NCI-H82 treated with DMSO at 0.1 percent for 48 hours (cell line): Measurements from ENCODE around the gene FASLG.
"Not testable (repeated sequence)": the region's sequence is repeated elsewhere in the genome, so short reads cannot be mapped to it uniquely, and the experiment has no call there.

ENCODE experiments used
- DNase-seq: peaks from one replicate; lab custom pipeline; 2025; ENCODE audit not compliant: unreplicated experiment; lab: John Stamatoyannopoulos, UW

FASLG gene

DNA sequence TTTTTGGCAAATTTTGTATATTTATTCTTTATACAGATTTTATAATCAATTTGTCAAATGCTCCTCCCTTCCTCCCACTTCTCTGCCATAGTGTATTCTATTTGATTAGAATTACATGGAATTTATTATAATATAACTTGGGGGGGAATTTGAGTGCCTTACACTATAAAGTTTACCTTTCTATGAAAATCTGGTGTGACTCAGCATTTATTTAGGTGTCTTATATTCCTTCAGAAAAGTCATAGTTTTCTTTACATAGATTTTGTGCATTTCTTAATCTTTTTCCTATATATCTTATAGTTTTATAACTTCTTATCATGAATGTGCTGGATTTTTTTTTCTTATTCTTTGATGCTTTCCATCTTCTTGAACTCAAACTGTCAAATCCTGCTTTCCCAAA is 21.3 kb downstream of the FASLG start:
- DNase-seq: no peak

- no peak for DNase-seq
Measured at GRCh38 chr1:172680733-172681275, 21.9 kb downstream of the FASLG start.

DNA sequence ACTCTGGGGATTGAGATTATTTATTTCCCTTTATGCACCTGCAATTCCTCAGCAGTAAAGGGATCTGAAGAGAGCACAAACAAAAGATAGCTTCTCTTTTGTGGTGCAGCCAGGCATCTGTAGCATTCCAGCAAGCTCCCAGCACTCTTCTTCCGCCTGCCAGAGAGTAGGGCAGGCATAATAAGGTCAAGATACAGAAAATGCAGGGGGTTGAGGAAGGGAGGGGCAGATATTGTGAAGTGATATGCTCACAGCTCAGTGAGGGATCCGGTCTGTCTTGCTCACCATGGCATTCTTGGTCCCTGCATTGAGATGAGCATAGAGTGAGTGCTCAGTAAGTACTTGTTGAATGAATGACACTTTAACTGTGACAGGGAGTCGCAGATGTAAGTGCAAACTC is 23.9 kb downstream of the FASLG start:
- DNase-seq: no peak

- no peak for DNase-seq
Measured at GRCh38 chr1:172686143-172686542, 27.2 kb downstream of the FASLG start.

DNA sequence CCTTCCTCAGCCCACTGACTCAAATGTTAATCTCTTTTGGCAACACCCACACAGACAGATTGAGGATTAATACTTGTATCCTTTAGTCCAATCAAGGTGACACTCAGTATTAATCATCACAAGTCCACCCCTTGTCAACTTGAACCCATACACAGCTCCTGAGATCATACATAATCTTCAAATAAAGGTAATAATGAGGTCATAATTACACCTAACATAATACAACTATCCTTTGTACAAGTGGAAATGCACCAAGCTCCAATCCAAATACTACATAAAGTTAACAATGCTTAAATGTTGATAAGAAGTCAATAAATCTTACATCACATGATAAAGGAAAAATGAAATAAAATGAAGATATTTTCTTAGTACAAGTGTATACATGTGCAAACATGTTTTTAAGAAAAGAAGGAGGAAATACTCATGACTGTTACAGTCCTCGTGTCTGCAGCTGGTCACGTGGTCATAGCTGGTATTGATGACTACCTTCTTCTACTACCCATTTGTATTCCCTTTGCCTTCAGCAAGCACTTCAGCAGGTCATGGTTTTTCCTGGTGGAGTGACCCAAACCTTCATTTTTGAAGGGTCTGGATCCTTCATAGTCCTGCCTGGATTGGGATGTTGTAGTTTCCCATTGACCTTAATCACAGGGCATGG is 29.7 kb downstream of the FASLG start:
- peak; percentile 15 for DNase-seq

DNA sequence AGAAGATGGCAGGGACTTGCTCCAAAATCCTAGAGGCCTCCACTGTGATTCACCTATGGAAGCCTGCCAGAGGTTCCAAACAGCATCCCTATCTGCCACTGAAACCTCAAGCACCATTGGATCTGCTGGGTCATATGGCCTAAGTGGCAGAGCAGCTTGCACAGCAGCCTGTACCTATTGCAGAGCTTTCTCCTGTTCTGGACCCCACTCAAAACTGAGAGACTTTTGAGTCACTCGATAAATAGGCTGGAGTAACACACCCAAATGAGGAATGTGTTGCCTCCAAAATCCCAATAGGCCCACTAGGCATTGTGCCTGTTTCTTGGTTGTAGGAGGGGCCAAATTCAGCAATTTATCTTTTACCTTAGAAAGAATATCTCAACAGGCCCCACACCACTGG is 32.0 kb downstream of the FASLG start:
- not testable (repeated sequence) for DNase-seq

GRCh38 chr1:172697534-172698002 is 38.7 kb downstream of the FASLG start:
- DNase-seq: no peak

GRCh38 chr1:172698224-172698623 is 39.3 kb downstream of the FASLG start:
- DNase-seq: no peak

- no peak for DNase-seq
Measured at GRCh38 chr1:172699111-172699510, 40.2 kb downstream of the FASLG start.

GRCh38 chr1:172699695-172700227 is 40.9 kb downstream of the FASLG start:
- DNase-seq: no peak

DNA sequence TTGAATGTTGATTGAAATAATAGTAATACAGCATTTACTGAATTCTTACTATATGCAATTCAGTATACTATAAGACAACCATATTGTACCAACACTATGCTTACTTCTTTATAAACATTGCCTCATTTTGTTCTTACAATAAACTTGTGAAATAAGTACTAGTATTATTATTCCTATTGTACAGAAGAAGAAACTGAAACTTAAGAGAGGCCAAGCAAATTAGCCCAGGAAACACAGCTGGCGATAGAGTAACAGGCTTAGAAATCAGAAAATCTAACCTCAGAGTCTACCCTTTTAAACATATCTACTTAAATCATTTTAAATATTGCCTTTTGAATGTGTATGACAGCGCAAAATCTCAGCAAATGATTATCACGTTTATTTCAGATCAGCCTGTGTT is 41.7 kb downstream of the FASLG start:
- DNase-seq: no peak

DNA sequence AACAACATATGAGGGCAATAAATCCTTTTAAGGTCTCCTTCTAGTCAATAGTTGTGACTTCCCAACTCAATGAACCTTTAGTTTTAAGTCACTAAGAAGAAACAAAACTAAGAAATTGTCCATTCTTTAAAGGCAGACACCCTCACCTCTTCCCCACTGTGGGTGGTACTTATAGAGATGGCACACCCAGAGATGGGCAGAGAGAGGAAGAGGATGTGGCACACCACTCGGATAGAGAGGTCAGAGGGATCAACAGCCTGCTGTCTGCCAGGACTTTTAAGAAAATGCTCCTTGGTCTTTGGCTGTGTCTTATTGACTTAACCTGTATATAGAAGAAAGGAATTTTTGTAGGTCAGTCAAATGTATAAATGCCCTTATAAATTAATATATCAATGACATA is 45.1 kb downstream of the FASLG start:
- DNase-seq: no peak

DNA sequence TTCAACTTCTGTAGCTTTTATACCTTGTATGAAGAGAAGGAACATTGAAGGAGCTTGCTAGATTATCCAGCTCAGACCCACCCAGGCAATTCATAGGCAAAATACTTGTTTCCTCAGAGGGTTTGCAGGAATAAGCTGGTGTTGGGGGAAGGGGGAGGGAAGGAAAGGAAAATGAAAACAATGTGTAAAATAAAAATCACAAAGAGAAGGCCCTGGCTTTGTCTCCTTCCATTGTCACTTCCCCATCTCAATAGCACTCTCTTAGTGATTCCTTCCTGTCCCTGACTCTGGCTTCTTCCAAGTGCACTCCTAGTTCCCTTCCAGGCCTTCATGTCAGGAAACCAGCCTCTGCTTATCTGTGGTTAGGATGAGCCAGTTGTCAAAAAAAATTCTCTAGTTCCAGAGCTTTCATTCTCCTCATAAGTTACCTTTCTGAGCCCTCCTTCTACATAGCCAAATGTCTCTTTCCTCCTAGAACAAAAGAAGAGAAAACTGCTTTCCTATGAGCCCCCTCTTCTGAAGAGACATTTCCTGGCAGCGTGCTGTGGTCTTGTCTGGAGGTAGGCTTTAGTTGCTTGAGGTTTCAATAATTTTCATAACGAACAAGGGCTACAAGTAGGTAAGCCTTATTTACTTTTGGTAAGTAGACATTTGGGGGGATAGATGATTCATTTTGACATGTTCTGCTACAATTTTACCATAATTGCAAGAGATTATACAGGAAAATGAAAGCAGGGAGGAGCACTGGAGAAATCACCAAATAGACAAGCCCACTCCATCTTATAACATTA is 45.7 kb downstream of the FASLG start:
- DNase-seq: no peak

GRCh38 chr1:172708452-172708851 is 49.5 kb downstream of the FASLG start:
- no peak for DNase-seq

DNA sequence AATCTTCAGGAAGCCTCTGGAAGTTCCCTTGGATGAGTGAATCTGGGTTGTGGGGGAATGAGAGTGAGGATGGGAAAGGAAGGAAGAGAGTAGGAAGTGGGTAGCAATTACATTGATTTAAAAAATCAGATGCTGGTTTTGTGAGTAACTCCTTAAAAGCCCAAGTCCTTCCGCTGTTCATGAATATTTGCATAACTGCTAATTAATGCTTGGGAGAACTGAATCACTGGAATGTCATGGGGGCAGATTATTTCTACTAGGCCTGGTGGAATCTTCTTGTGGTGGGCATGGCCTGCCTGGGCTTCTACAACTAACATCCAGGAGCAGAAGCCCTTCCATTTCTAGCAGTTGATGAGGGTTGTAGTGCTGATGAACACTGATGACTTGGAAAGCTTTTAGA is 52.7 kb downstream of the FASLG start:
- DNase-seq: no peak

GRCh38 chr1:172713466-172713865 is 54.6 kb downstream of the FASLG start:
- no peak for DNase-seq
